Measurements from ENCODE around the gene ZNF618.
A peak's percentile ranks its signal among the peaks of the same experiment; 100 is the strongest.
"Not testable (repeated sequence)": the region's sequence is repeated elsewhere in the genome, so short reads cannot be mapped to it uniquely, and the experiment has no call there.

The ZNF618 gene

GRCh38 chr9:113988385-113989016 is 112.4 kb downstream of the ZNF618 start:
- no peak for DNase-seq (ENCODE audit: low read depth in 2 of 2)

- no peak for DNase-seq (ENCODE audit: low read depth in 2 of 2)
Measured at GRCh38 chr9:113989017-113989713, 113.1 kb downstream of the ZNF618 start.

DNA sequence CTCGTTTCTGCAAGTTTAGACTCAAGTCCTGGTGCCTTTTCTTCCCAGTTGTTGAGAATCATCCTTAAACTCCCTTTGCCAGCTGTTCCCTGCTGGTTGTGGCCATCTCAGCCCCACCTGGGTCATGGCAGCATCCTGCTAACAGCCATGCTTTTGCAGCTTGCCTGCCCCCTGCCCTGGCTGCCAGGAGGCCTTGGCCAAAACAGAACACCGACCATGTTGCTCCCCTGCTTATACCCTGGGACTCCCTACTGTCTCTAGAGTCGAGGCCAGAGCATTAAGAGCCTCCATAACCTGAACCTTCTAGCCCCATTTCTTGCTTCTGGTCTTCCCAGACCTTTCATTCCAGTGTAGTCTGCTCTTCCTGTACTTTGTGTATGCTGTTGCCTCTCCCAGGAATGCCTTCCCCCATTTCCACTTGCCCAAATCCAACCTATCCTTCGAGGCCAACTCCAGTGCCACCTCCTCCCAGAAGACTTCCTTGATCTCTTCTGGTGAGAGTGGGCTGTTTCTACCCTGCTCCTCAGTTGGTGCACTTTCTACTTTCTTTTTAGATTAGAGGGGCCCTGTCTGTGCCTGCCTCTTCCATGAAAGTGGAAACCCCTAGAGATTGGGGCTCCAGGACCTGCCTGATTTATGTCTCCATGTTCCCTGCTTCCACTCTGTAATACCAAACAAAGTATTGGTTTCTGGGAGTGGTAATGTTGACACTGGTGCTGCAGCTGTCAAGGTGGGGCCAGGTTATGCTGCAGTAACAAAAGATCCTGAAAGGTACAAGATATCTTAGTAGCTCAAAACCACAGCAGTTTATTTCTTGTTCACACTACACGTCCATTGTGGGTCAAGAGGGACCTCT is 113.8 kb downstream of the ZNF618 start:
- DNase-seq (ENCODE audit: low read depth in 2 of 2) = no peak

- DNase-seq (ENCODE audit: low read depth in 2 of 2) = no peak
Measured at GRCh38 chr9:113990570-113990907, 114.4 kb downstream of the ZNF618 start.

GRCh38 chr9:113990975-113991471 is 114.9 kb downstream of the ZNF618 start:
- no peak for DNase-seq (ENCODE audit: low read depth in 2 of 2)

GRCh38 chr9:113991714-113992113 is 115.6 kb downstream of the ZNF618 start:
- DNase-seq (ENCODE audit: low read depth in 2 of 2) = no peak

GRCh38 chr9:113992276-113992951 is 116.3 kb downstream of the ZNF618 start:
- no peak for DNase-seq (ENCODE audit: low read depth in 2 of 2)

GRCh38 chr9:113992994-113993393 is 116.9 kb downstream of the ZNF618 start:
- DNase-seq (ENCODE audit: low read depth in 2 of 2) = no peak

GRCh38 chr9:113993838-113994540 is 117.9 kb downstream of the ZNF618 start:
- peak in 1 of 2 donors; percentile 5 for DNase-seq (ENCODE audit: low read depth in 2 of 2)

DNA sequence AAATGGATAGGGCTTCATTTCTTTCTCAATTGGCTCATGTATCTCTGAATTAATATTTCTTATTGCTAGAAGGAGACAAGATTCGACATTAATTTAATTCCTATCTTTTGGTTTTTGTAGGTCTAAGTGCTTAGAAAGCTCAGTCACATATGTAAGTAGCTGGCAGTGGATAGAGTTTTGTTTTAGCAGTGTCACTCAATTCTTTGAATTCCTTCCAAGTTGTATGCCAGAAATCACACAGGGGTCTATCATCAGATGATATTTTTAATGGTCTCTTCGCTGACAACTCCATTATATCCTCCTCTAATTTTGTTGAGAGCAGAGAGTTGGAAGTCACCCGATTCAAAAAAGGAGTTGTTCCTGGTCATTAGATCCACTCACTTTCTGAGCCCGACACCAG is 119.3 kb downstream of the ZNF618 start:
- DNase-seq (ENCODE audit: low read depth in 2 of 2) = no peak

DNA sequence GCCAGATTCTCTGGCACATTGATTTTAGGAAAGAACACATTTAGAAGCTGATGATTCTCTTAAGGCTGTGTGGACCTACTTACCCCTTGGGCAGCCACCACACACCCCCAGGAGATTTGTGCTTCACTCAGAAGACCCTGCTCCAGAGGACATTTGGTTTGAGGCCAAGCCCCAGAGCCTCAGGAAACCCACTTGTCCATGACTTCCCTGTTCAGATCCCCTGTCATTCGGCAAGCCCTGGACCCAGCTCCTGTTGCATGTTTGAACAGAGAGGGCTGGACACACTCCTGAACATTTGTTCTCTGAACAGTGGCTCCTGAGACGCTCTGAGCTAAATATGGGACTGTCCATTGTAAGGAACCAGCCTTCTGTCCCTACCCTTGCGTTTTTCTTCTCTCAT is 119.9 kb downstream of the ZNF618 start:
- DNase-seq (ENCODE audit: low read depth in 2 of 2) = no peak

GRCh38 chr9:113996531-113997001 is 120.5 kb downstream of the ZNF618 start:
- DNase-seq (ENCODE audit: low read depth in 2 of 2) = no peak

DNA sequence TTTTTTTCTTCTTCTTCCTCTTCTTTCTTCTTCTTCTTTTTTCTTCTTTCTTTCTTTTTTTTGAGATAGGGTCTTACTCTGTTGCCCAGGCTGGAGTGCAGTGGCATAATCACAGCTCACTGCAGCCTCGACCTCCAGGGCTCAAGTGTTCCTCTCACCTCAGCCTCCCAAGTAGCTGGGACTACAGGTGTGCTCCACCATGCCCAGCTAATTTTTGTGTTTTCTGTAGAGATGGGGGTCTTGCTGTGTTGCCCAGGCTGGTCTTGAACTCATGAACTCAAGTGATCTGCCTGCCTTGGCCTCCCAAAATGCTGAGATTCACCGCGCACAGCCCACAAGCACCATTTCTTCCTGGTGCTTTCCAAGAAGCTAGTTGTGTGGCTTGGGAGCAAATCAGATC is 121.0 kb downstream of the ZNF618 start:
- DNase-seq (ENCODE audit: low read depth in 2 of 2) = not testable (repeated sequence)

DNA sequence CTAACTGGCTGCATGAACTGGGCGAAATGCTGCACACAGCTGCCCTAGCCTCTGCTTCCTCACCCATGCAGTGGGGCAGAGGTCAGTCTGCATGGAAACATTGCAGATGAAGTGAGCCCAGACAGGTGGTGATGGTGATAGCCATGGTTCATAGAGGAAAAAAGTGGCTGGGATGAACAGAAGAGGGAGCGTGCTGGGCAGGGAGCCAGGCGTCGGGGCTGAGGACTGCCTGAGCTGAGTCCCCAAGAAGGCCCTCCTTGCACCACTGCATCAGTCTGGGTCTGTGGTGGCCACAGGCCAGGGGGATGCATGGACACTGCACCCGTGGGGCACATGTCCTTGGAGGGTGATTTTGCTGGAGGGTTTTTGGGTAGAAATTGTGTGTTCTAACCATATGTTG is 121.5 kb downstream of the ZNF618 start:
- no peak for DNase-seq (ENCODE audit: low read depth in 2 of 2)

GRCh38 chr9:113998114-113998513 is 122.0 kb downstream of the ZNF618 start:
- DNase-seq (ENCODE audit: low read depth in 2 of 2) = no peak

GRCh38 chr9:113998525-113999255 is 122.6 kb downstream of the ZNF618 start:
- DNase-seq (ENCODE audit: low read depth in 2 of 2) = no peak

- no peak for DNase-seq (ENCODE audit: low read depth in 2 of 2)
Measured at GRCh38 chr9:113999256-114000062, 123.3 kb downstream of the ZNF618 start.

DNA sequence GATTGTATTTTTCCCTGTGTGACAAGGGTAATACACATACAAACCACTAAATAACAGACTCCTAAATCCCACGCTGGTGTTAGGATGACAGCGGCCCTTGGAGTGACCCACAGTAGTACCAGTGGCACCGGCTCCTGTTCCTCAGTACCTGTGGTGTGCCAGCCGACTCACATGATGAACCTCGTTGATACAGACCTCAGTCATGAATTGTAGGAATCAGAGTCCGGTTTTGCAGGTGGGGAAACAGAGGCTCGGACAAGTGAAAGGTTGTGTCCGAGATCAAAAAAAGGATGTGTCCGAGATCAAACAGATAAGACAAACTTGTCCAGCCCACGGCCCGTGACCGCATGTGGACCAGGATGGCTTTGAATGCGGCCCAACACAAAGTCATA is 124.0 kb downstream of the ZNF618 start:
- no peak for DNase-seq (ENCODE audit: low read depth in 2 of 2)

- no peak for DNase-seq (ENCODE audit: low read depth in 2 of 2)
Measured at GRCh38 chr9:114000671-114001409, 124.7 kb downstream of the ZNF618 start.

Data from stimulated activated CD4-positive, alpha-beta T cell treated with anti-CD3 and anti-CD28 coated beads, Interleukin-15, amount 100 ng/mL, for 48 hours (primary cell).